Neural cell (in vitro differentiated cells): Measurements from ENCODE around the gene PCSK1N.

Experiments
- EP300 ChIP-seq: fragments of 450-650 bp; conservative IDR thresholded peaks from 2 replicates; pipeline ENCODE4 v1.6.1; 2014; ENCODE audit warnings: antibody characterized with exemption, mild to moderate bottlenecking, moderate library complexity; ENCODE audit not compliant: poor library complexity, severe bottlenecking
- EZH2 ChIP-seq: fragments of 200-600, 300-800 bp; shearing (Covaris generic), sonication (generic); IDR thresholded peaks from 2 replicates; pipeline ENCODE4 v1.6.1; 2014; ENCODE audit warnings: antibody characterized with exemption, low read length, borderline replicate concordance, mild to moderate bottlenecking; ENCODE audit not compliant: insufficient read depth, poor library complexity, severe bottlenecking
- POLR2AphosphoS5 ChIP-seq: IDR thresholded peaks from 2 replicates; pipeline ENCODE4 v1.6.1; 2012
- RAD21 ChIP-seq: fragments of 450-650 bp; conservative IDR thresholded peaks from 2 replicates; pipeline ENCODE4 v1.6.1; 2014; ENCODE audit warnings: antibody characterized with exemption, mild to moderate bottlenecking, moderate library complexity
- TF ChIP-seq, protein P1 (sequence below): fragments of 450-650 bp; IDR thresholded peaks from 2 replicates; pipeline ENCODE4 v1.5.1; 2014; ENCODE audit warnings: antibody characterized with exemption, mild to moderate bottlenecking, moderate library complexity; ENCODE audit not compliant: poor library complexity, severe bottlenecking

DNA sequence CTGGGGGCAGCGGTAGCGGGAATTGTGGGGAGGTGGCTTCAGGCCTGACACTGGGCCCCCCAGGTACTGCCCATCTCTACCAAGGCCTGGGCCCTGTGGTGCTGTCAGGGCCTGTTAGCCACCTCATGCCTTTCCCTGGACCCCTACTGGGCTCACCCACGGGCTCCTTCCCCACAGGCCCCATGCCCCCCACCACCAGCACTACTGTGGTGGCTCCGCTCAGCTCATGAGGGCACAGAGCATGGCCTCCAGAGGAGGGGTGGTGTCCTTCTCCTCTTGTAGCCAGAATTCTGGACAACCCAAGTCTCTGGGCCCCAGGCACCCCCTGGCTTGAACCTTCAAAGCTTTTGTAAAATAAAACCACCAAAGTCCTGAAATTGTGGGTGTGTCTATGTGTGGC lies 41.5 kb downstream of the PCSK1N start:
- TF ChIP-seq, protein P1, sequence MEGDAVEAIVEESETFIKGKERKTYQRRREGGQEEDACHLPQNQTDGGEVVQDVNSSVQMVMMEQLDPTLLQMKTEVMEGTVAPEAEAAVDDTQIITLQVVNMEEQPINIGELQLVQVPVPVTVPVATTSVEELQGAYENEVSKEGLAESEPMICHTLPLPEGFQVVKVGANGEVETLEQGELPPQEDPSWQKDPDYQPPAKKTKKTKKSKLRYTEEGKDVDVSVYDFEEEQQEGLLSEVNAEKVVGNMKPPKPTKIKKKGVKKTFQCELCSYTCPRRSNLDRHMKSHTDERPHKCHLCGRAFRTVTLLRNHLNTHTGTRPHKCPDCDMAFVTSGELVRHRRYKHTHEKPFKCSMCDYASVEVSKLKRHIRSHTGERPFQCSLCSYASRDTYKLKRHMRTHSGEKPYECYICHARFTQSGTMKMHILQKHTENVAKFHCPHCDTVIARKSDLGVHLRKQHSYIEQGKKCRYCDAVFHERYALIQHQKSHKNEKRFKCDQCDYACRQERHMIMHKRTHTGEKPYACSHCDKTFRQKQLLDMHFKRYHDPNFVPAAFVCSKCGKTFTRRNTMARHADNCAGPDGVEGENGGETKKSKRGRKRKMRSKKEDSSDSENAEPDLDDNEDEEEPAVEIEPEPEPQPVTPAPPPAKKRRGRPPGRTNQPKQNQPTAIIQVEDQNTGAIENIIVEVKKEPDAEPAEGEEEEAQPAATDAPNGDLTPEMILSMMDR, result no peak
- no peak for TF ChIP-seq POLR2AphosphoS5
- TF ChIP-seq EP300, result no peak
- no peak for TF ChIP-seq EZH2
- no peak for TF ChIP-seq RAD21
